HS-27A (cell line): ENCODE data around the gene ZNF664.

Experiments
- DNase-seq: peaks from one replicate; pipeline ENCODE4 v3.0.0-alpha.2; 2012; ENCODE audit warnings: low read depth, missing footprints

Gene ZNF664

DNA sequence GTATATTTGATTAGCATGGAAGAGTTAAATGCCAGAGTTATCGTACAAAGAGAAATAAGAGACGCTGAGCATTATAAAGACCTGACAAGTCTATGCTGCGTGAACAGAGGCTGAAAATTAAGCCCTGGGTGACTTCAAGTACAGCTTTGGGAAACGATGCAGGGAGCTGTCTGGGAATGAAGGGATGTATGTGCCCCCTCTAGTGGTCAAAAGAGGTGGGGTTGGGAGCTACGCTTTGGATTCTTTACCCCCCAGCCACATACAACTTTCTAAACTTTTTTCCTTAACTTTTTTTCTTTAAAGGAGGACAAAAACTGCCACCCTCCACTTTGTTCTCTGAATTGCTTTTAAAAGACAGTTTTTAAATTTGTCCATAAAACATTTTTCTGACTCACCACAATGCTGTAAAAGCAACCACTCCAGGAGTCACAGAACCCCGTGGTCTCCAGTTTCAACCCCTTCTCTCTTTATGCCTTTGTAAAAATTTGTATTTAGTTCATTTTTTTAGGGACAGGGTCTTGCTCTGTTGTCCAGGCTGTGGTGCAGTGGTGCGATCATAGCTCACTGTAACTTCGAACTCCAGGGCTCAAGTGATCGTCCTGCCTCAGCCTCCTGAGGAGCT, 59.4 kb downstream of the ZNF664 start:
- DNase-seq: peak; percentile 15

DNA sequence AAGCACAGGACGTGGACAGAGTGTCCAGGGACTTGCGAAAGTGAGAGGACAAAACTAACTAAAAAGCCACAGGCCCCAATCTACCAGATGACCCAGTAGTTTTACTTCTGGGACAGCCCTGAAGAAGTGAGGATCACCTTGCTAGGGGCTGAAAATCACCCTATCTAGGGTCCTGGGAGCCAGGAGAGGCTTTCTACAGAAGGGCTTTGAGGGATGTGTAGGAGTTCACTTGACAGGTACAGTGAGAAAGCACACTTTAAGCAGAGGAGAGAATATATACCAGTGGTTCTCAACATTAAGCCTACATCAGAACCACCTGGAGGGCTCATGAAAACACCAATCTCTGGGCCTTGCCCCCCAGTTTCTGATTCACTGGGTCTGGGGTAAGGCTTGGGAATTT, 60.8 kb downstream of the ZNF664 start:
- DNase-seq: no peak

- DNase-seq: no peak
These were observed 61.3 kb downstream of the ZNF664 start for GRCh38 chr12:124034297-124034696.

DNA sequence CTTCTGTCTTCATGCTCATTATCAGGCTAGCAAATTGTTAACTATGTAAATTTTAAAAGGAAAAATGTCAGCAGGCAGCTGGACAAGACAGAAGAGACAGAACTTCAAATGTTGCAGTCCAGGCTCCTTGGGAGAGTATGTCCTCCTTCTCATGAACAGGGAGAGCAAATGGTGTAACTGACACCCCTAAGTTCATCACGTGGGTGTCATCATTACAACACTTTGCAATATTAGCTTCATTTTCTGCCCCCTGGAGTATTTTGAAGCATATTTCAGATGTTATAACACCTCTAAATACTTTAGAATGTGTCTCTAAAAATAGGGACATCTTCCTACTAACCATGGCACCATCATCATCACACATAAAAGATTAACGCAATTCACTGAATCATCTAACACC, 62.1 kb downstream of the ZNF664 start:
- DNase-seq: no peak

DNA sequence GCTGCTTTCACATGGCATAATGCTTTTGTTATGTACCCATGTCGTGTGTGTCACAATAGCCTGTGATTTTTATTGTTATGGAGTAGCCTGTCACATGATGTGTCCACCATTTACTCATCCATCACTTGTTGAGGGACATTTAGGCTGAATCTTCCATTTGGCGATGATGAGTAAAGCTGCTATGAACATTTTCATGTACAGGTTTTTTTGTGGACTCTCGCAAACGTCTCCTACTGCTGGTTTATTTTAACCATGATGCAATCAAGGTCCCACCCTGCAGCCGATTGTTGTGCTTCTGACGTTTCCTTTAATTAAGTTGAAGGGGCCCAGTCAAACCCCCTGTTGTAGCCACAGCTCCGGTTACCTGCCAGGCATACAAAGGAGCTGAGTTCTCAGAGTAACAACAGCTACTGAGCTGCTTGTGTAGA, 63.2 kb downstream of the ZNF664 start:
- no peak for DNase-seq

- DNase-seq: no peak
These were observed 63.7 kb downstream of the ZNF664 start for GRCh38 chr12:124036657-124037109.

DNA sequence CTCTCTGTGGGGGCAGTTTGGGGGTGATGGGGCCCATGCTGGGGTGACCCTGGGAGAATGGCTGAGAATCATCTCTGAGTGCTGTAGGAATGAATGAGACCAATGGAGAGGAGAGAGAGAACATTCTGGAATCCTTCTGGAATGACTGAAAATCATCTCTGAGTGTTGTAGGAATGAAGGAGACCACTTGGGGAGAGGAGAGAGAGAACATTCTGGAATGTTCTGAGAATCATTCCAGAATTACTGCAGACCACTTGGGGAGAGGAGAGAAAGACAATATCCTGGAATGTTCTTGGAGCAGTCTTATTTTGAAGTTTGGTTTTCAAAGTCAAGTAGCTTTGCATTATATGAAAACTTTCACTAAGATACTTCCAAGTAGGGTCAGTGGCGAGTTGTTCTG, 64.3 kb downstream of the ZNF664 start:
- no peak for DNase-seq

GRCh38 chr12:124039276-124039675, 66.3 kb downstream of the ZNF664 start:
- no peak for DNase-seq

DNA sequence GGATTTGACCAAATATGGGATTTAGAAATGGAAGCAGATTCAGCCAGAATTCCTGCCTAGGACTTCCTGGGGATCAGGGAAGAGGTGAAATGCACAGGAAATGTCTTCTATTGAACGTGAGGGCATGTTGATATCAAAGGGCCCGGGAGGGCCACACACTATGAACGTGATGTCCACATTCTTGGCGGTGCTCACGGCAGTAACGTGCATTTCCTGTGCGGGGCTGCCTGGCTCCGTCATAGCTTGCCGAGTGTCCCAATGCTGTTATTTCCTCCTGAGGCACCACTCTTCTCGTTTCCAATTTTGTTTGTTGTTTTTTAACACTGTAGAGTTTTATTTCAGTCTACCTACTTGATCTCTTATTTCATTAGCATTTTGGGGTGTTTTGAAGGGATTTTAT, 67.3 kb downstream of the ZNF664 start:
- DNase-seq: no peak

- no peak for DNase-seq
These were observed 67.7 kb downstream of the ZNF664 start for GRCh38 chr12:124040737-124041136.

- no peak for DNase-seq
These were observed 68.9 kb downstream of the ZNF664 start for GRCh38 chr12:124041907-124042306.

- no peak for DNase-seq
These were observed 71.0 kb downstream of the ZNF664 start for GRCh38 chr12:124044021-124044420.

GRCh38 chr12:124044809-124045321, 71.8 kb downstream of the ZNF664 start:
- no peak for DNase-seq

DNA sequence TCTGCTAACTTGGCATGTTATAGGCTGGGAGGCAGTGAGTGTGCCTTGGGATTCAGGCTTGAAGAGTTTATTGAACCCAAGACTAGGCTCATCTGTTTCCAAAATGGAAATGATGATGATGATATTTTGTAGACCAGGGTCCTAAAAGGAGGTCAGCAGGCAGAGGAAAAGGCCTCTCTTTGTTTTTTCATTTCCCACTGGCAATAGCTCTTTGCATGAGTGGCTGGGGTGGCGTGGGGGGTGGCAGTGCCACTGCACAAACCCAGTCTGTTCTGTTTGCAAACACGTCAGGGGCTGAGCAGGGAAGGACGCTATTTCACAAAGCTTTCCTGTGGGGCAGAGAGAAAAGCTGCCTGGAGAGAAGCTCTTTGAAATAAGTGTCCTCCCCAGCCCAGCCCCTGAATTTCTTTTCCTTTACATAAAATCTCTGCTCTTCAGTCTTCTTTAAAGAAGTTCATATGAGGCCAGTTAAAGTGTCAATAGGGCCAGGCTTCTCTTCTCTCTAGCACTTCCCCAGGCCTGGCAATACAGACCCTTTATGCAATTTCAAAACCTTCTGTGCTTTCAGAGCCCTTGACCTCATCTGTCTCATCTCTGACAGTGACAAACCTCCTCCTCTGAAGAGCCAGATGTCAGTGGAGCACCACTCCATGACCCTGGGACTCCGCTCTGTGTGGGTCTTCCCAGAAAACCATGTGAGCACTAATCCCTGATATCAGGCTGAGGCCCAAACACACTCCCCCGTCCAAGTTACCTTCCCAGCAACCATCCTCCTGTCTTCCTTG, 72.8 kb downstream of the ZNF664 start:
- no peak for DNase-seq

DNA sequence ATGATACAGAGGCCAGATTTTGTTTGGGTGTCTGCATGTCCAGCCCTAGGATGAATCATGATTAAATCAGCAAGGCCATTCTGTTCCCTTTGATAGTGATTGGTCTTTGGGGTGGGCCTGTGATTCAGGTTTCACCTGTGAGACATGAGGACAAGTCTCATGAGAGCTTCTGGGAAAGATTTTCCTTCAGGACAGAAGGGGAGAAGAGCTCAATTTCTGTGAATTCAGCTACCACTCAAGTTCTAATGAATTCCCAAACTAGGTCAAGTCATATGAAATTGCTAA, 73.4 kb downstream of the ZNF664 start:
- DNase-seq: no peak

GRCh38 chr12:124047045-124047566, 74.1 kb downstream of the ZNF664 start:
- DNase-seq: no peak

- DNase-seq: no peak
These were observed 76.6 kb downstream of the ZNF664 start for GRCh38 chr12:124049451-124050094.

GRCh38 chr12:124053851-124054250, 80.8 kb downstream of the ZNF664 start:
- DNase-seq: no peak

GRCh38 chr12:124055066-124055465, 82.1 kb downstream of the ZNF664 start:
- no peak for DNase-seq

- no peak for DNase-seq
These were observed 84.7 kb downstream of the ZNF664 start for GRCh38 chr12:124057691-124058090.

DNA sequence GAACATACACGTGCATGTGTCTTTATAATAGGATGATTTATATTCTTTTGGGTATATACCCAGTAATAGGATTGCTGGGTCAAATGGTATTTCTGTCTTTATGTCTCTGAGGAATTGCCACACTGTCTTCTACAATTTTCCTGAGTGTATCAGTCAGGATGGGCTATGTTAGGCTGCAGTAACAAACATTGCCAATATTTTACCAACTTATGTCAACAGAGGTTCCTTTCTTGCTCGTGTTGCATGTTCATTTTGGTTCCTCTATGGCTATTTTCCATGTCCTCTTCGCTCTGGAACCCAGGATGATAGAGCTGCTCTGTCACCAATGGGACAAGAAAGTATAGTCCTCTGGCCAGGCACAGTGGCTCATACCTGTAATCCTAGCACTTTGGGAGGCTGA, 86.7 kb downstream of the ZNF664 start:
- no peak for DNase-seq
